HG03066 (cell line): ENCODE measurements around the gene ZNF692.
"Not testable (repeated sequence)": the region's sequence is repeated elsewhere in the genome, so short reads cannot be mapped to it uniquely, and the experiment has no call there.

Source experiments
- ATAC-seq: cut with Tn5 transposase; IDR thresholded peaks from one replicate; pipeline ENCODE4 v1.9.1; 2021; ENCODE audit warnings: low read depth; ENCODE audit not compliant: unreplicated experiment

ZNF692 gene

GRCh38 chr1:248811514-248812490, 47.1 kb downstream of the ZNF692 start:
- ATAC-seq: no peak

GRCh38 chr1:248810727-248811513, 48.0 kb downstream of the ZNF692 start:
- ATAC-seq: no peak

- ATAC-seq: no peak
These were observed 48.7 kb downstream of the ZNF692 start for GRCh38 chr1:248810000-248810726.

- no peak for ATAC-seq
These were observed 50.0 kb downstream of the ZNF692 start for GRCh38 chr1:248808876-248809275.

GRCh38 chr1:248807067-248807737, 51.7 kb downstream of the ZNF692 start:
- ATAC-seq: peak; percentile 44

GRCh38 chr1:248805876-248806275, 53.0 kb downstream of the ZNF692 start:
- no peak for ATAC-seq

GRCh38 chr1:248804771-248805681, 53.9 kb downstream of the ZNF692 start:
- ATAC-seq: peak; percentile 83

- not testable (repeated sequence) for ATAC-seq
These were observed 55.4 kb downstream of the ZNF692 start for GRCh38 chr1:248803501-248803900.

- ATAC-seq: no peak
These were observed 56.4 kb downstream of the ZNF692 start for GRCh38 chr1:248802454-248802853.

- no peak for ATAC-seq
These were observed 58.4 kb downstream of the ZNF692 start for GRCh38 chr1:248800459-248800858.
